Activated CD4-positive, alpha-beta memory T cell treated with anti-CD3 and anti-CD28 coated beads, Interleukin-2, amount 10 ng/mL, durations not matched to agents 7 days and 5 days (primary cell): ENCODE data around the gene SAFB. TPM values are rescaled to one million over a fixed set of nuclear protein-coding genes. Genes with fewer than 3 reads are reported as not detected.
A peak's percentile ranks its signal among the peaks of the same experiment; 100 is the strongest.

Source experiments
- CTCF ChIA-PET: fragments of 350-600 bp; sonication (Branson Sonifier 250); formaldehyde crosslinking; loops from one replicate; lab custom pipeline; 2021; ENCODE audit warnings: antibody characterized with exemption, inconsistent platforms; lab: Charles Lee
- POLR2A ChIA-PET: fragments of 350-600 bp; sonication (Branson Sonifier 250); formaldehyde crosslinking; loops from one replicate; lab custom pipeline; 2021; ENCODE audit warnings: antibody characterized with exemption; lab: Charles Lee
- DNase-seq: peaks from one replicate; pipeline ENCODE4 v3.0.0-alpha.2; 2020
- H3K27ac Mint-ChIP-seq: one replicate; pipeline ENCODE4 v1.8.0; 2021; ENCODE audit warnings: mild to moderate bottlenecking, mixed read lengths
- H3K27me3 Mint-ChIP-seq: one replicate; pipeline ENCODE4 v1.8.0; 2021; ENCODE audit warnings: mixed read lengths
- H3K36me3 Mint-ChIP-seq: one replicate; pipeline ENCODE4 v1.8.0; 2021; ENCODE audit warnings: low read depth, mixed read lengths
- H3K4me1 Mint-ChIP-seq: one replicate; pipeline ENCODE4 v1.8.0; 2021; ENCODE audit warnings: mixed read lengths
- H3K4me3 Mint-ChIP-seq: one replicate; pipeline ENCODE4 v1.8.0; 2021; ENCODE audit warnings: mild to moderate bottlenecking, mixed read lengths
- H3K9me3 Mint-ChIP-seq: one replicate; pipeline ENCODE4 v1.8.0; 2021; ENCODE audit warnings: mixed read lengths
- total RNA-seq, 2 experiments: library from RNA; stranded (reverse); gene quantifications; one replicate each; pipeline ENCODE4 v1.2.3, GENCODE V29; 2021

SAFB gene
- total RNA-seq, result 100 to 1,000 TPM; 124 to 126 TPM

DNA sequence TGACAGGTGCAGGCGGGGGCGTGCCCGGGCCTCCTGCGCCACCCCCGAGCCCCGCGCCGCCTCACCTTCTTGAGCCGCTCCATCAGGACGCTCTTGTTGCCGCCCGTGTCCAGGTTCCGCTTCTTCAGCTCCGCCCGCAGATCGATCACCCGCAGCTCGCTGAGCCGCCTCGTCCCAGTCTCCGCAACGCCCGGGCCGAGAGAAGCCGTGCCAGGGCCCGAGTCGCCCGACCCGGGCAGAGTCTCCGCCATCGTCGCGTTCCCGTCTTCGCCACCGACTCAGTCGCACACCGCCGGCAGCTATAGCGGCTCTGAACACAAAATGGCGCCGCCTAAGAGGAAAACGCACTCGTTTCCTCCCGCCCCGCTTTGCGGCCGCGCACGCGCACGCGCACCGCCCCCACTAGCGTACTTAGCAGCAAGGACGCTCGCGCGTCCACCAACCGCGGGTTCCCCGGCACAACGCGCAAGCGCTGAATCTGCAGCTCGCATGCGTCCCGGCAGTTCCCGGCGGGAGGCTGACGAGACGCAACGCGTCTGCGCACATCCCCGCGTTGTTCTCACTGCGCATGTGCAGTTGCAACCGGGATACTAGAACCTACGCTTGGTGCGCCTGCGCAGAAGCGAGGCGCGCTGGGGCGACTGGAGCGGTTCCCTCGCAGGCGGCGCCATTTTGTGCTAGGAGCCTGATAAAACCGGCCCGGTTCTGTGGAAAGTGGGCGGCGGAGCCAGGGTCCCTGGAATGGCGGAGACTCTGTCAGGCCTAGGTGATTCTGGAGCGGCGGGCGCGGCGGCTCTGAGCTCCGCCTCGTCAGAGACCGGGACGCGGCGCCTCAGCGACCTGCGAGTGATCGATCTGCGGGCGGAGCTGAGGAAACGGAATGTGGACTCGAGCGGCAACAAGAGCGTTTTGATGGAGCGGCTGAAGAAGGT lies at the start of gene SAFB, which contains the start of gene SAFB2:
TSS of gene SAFB (plus strand) at position 619 of the 932 bp plus-strand sequence. CDS start at position 742, 123 bp downstream.
TSS of gene SAFB2 (minus strand) at position 312 of the 932 bp plus-strand sequence. CDS start at position 251, 61 bp downstream.
- ChIA-PET POLR2A (interaction anchor here (0.6 to 5.0 kb wide), 29 partner anchors 8 to 1727 kb away, joined by 3 to 32 read pairs (median 4); partner anchors contain the start of genes ALKBH7, CATSPERD, CLPP and DPP9), CTCF (interaction anchor here (0.6 to 4.6 kb wide), 6 partner anchors 11 to 190 kb away, joined by 3 to 21 read pairs (median 8); partner anchors contain the start of genes CATSPERD, LONP1 and RPL36)
- Mint-ChIP-seq H3K4me3 (peak within 1 kb of the TSS; percentile 99), H3K27ac (peak within 1 kb of the TSS; percentile 96), H3K9me3 (no peaks in the 10 kb centered on the region), H3K4me1 (peaks cover 65% of the 10 kb centered on the region), H3K36me3 (peaks cover 84% of the 10 kb centered on the region), H3K27me3 (no peaks in the 10 kb centered on the region)
- peak; percentile 100 for DNase-seq

DNA sequence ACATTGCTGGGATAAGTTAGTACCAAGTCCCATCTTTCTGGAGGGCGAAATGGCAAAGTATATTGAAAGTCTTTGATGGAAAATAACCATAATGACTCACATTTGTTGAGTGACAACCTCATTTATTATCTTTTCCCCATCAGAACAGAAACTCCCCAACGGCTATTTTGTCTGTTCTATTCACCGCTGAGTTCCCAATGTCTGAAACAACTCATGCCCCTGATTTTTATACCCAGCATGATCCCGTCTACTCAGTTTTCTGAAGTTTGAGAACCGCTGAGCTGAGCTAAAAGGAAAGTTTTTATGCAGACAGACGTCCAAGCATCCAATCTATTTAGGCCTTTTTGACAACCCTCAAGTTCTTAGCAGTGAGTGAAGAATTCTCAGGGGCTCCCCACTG lies 47.3 kb upstream of the SAFB start:
- no peak for DNase-seq
- CTCF ChIA-PET, result no interaction called here
- peaks cover 7% of the 10 kb centered on the region for H3K4me1 Mint-ChIP-seq
- POLR2A ChIA-PET, result no interaction called here
- no peaks in the 10 kb centered on the region for H3K27me3 Mint-ChIP-seq
- H3K4me3 Mint-ChIP-seq, result no peak overlapping the region
- no peaks in the 10 kb centered on the region for H3K9me3 Mint-ChIP-seq
- H3K27ac Mint-ChIP-seq, result no peak overlapping the region
- no peaks in the 10 kb centered on the region for H3K36me3 Mint-ChIP-seq

DNA sequence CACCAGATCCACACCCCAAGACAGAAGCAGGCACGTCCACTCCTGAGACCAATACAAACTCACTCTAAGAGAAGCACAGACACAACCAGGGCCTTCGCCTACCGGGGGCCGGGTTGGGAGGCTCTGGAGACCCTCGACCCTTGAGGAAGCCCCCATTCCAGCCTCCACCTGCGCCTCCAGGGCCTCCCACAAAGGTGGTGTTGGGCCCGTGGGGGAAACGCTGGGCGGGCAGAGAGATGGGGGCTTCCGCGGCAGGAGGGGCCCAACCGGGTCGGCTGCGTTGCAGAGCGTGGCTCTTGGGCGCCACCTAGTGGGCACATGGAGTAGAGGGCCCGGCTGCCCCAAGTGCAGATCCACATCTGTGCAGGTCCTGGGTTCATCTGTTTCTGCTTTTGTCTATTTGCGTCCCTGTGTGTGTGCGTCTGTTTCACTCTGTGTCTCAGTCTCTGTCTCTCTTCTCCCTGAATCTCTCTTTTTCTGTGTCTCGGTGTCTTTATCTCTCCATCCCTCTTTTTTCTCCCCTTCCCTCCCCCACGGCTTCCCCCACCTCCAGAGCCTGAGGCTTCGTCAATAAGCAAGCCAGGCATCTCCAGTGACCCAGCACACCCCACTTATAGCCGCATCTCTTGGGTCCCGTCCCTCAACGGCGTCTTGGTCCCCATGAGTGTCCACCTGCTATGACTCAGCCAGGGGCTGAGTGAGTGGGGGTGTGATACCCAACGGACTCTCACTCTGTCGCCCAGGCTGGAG lies 44.6 kb upstream of the SAFB start:
- no peaks in the 10 kb centered on the region for H3K9me3 Mint-ChIP-seq
- H3K27me3 Mint-ChIP-seq, result no peaks in the 10 kb centered on the region
- no peak overlapping the region for H3K4me3 Mint-ChIP-seq
- DNase-seq, result peak; percentile 66
- H3K36me3 Mint-ChIP-seq, result no peaks in the 10 kb centered on the region
- H3K27ac Mint-ChIP-seq, result peak overlapping the region; percentile 58
- ChIA-PET CTCF (interaction anchor here (0.9 kb wide), 1 partner anchor 525 kb away, joined by 4 read pairs; no protein-coding TSS in a partner anchor), POLR2A (no interaction called here)
- peaks cover 7% of the 10 kb centered on the region for H3K4me1 Mint-ChIP-seq

- no peak overlapping the region for H3K4me3 Mint-ChIP-seq
- H3K9me3 Mint-ChIP-seq, result no peaks in the 10 kb centered on the region
- H3K27ac Mint-ChIP-seq, result no peak overlapping the region
- no peak for DNase-seq
- H3K27me3 Mint-ChIP-seq, result no peaks in the 10 kb centered on the region
- no peaks in the 10 kb centered on the region for H3K36me3 Mint-ChIP-seq
- POLR2A ChIA-PET, result no interaction called here
- CTCF ChIA-PET, result no interaction called here
- peaks cover 7% of the 10 kb centered on the region for H3K4me1 Mint-ChIP-seq
Measured at GRCh38 chr19:5579286-5579685, 43.6 kb upstream of the SAFB start.

- no peak for DNase-seq
- no peaks in the 10 kb centered on the region for H3K9me3 Mint-ChIP-seq
- ChIA-PET CTCF (no interaction called here), POLR2A (no interaction called here)
- H3K4me3 Mint-ChIP-seq, result no peak overlapping the region
- no peaks in the 10 kb centered on the region for H3K27me3 Mint-ChIP-seq
- no peaks in the 10 kb centered on the region for H3K36me3 Mint-ChIP-seq
- no peak overlapping the region for H3K27ac Mint-ChIP-seq
- H3K4me1 Mint-ChIP-seq, result peaks cover 7% of the 10 kb centered on the region
Measured at GRCh38 chr19:5579697-5580096, 43.2 kb upstream of the SAFB start.

GRCh38 chr19:5580161-5580571 lies 42.7 kb upstream of the SAFB start:
- CTCF ChIA-PET, result interaction anchor here (0.6 kb wide), 1 partner anchor 175 kb away, joined by 3 read pairs; no protein-coding TSS in a partner anchor
- H3K27me3 Mint-ChIP-seq, result no peaks in the 10 kb centered on the region
- no peak for DNase-seq
- H3K36me3 Mint-ChIP-seq, result no peaks in the 10 kb centered on the region
- no peak overlapping the region for H3K4me3 Mint-ChIP-seq
- no peaks in the 10 kb centered on the region for H3K9me3 Mint-ChIP-seq
- POLR2A ChIA-PET, result no interaction called here
- peaks cover 7% of the 10 kb centered on the region for H3K4me1 Mint-ChIP-seq
- no peak overlapping the region for H3K27ac Mint-ChIP-seq

DNA sequence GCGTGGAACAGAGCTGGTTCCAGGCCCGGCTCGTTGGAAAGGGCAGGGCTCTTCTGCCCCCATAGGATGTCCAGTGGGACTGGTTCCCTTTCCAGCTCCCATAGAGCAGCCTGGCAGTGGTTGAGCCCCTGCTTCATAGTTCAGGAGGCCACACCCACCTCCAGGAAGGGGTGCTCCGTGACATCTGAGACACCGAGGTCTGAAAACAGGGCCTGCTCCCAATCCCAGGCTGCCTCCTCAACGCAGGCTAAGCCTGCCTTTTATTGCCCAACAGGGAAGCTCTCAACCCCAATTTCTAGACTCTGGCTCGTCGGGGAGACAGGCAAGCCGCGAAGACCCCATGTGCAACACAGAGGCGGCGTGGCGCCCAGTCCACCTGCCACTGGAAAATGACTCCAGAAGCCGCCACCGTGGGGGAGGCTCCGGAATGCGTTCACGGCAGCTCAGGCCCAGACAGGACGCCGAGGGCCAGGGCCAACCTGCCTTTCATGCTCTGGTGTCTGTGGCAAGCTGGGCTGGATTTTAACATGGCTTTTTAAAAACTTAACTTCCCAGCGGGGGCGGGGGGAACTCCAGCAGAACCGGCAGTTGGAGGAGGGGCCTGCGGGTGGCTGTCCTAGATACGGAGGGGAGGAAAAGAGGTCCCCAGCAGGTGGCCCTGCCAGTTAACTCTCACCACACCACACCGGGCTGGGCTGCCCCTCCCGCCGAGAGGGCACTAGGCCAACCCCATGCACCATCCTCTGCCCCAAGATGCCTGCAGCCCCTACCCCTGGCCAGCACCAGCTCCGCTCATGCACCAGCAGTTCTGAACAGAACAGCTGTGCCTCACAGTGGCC lies 37.2 kb upstream of the SAFB start:
- CTCF ChIA-PET, result interaction anchor here (1.9 kb wide), 1 partner anchor 218 kb away, joined by 6 read pairs; no protein-coding TSS in a partner anchor
- DNase-seq, result peak; percentile 22

GRCh38 chr19:5586300-5587070 lies 36.4 kb upstream of the SAFB start:
- Mint-ChIP-seq H3K27ac (no peak overlapping the region), H3K4me3 (no peak overlapping the region), H3K36me3 (peaks cover 38% of the 10 kb centered on the region), H3K27me3 (no peaks in the 10 kb centered on the region), H3K4me1 (peaks cover 7% of the 10 kb centered on the region), H3K9me3 (no peaks in the 10 kb centered on the region)
- DNase-seq, result no peak
- CTCF ChIA-PET, result interaction anchor here (0.5 kb wide), 1 partner anchor 9 kb away, joined by 4 read pairs; no protein-coding TSS in a partner anchor
- POLR2A ChIA-PET, result no interaction called here

More for the DNA sequence above, 37.2 kb upstream of the SAFB start:
- POLR2A ChIA-PET, result interaction anchor here (0.8 kb wide), 1 partner anchor 44 kb away, joined by 3 read pairs; no protein-coding TSS in a partner anchor
- no peaks in the 10 kb centered on the region for H3K9me3 Mint-ChIP-seq
- no peak overlapping the region for H3K4me3 Mint-ChIP-seq
- H3K27ac Mint-ChIP-seq, result peak overlapping the region; percentile 31
- no peaks in the 10 kb centered on the region for H3K27me3 Mint-ChIP-seq
- H3K36me3 Mint-ChIP-seq, result peaks cover 34% of the 10 kb centered on the region
- H3K4me1 Mint-ChIP-seq, result peaks cover 7% of the 10 kb centered on the region

GRCh38 chr19:5587071-5587455 lies 35.8 kb upstream of the SAFB start:
- peaks cover 7% of the 10 kb centered on the region for H3K4me1 Mint-ChIP-seq
- no peak for DNase-seq
- POLR2A ChIA-PET, result no interaction called here
- no peaks in the 10 kb centered on the region for H3K27me3 Mint-ChIP-seq
- H3K9me3 Mint-ChIP-seq, result no peaks in the 10 kb centered on the region
- H3K36me3 Mint-ChIP-seq, result peaks cover 44% of the 10 kb centered on the region
- CTCF ChIA-PET, result interaction anchor here (0.5 kb wide), 1 partner anchor 10 kb away, joined by 4 read pairs; no protein-coding TSS in a partner anchor
- H3K4me3 Mint-ChIP-seq, result no peak overlapping the region
- H3K27ac Mint-ChIP-seq, result no peak overlapping the region

- no peaks in the 10 kb centered on the region for H3K27me3 Mint-ChIP-seq
- no peak overlapping the region for H3K4me3 Mint-ChIP-seq
- H3K27ac Mint-ChIP-seq, result no peak overlapping the region
- CTCF ChIA-PET, result no interaction called here
- H3K36me3 Mint-ChIP-seq, result peaks cover 50% of the 10 kb centered on the region
- H3K9me3 Mint-ChIP-seq, result no peaks in the 10 kb centered on the region
- no peak for DNase-seq
- POLR2A ChIA-PET, result no interaction called here
- peaks cover 7% of the 10 kb centered on the region for H3K4me1 Mint-ChIP-seq
Measured at GRCh38 chr19:5587661-5588060, 35.2 kb upstream of the SAFB start.

GRCh38 chr19:5588441-5588840 lies 34.4 kb upstream of the SAFB start:
- H3K9me3 Mint-ChIP-seq, result no peaks in the 10 kb centered on the region
- no peak overlapping the region for H3K4me3 Mint-ChIP-seq
- ChIA-PET POLR2A (no interaction called here), CTCF (no interaction called here)
- H3K4me1 Mint-ChIP-seq, result peaks cover 7% of the 10 kb centered on the region
- H3K36me3 Mint-ChIP-seq, result peaks cover 58% of the 10 kb centered on the region
- H3K27ac Mint-ChIP-seq, result no peak overlapping the region
- DNase-seq, result no peak
- no peaks in the 10 kb centered on the region for H3K27me3 Mint-ChIP-seq
